Activated CD8-positive, alpha-beta memory T cell treated with anti-CD3 and anti-CD28 coated beads for 36 hours (primary cell): ENCODE measurements around the gene RPS19. TPM values are rescaled to one million over a fixed set of nuclear protein-coding genes. Genes with fewer than 3 reads are reported as not detected.

Experiments
- CTCF ChIA-PET: fragments of 350-600 bp; sonication (Branson Sonifier 250); formaldehyde crosslinking; loops from one replicate; lab custom pipeline; 2021; ENCODE audit warnings: antibody characterized with exemption; lab: Charles Lee
- POLR2A ChIA-PET: fragments of 350-600 bp; sonication (Branson Sonifier 250); formaldehyde crosslinking; loops from one replicate; lab custom pipeline; 2021; ENCODE audit warnings: antibody characterized with exemption; lab: Charles Lee
- total RNA-seq, 2 experiments: library from RNA; stranded (reverse); gene quantifications; one replicate each; pipeline ENCODE4 v1.2.3, GENCODE V29; 2021

Gene RPS19
- total RNA-seq, 2 experiments from 2014 or later, result 2,995 to 3,062 TPM

- ChIA-PET CTCF (interaction anchor here (0.9 to 6.0 kb wide), 8 partner anchors 10 to 85 kb away, joined by 4 to 36 read pairs (median 17); partner anchors contain the start of gene RPS19), POLR2A (interaction anchor here (0.6 to 6.7 kb wide), 8 partner anchors 9 to 79 kb away, joined by 4 to 62 read pairs (median 6); partner anchors contain the start of gene RPS19)
These were observed 11.7 kb downstream of the RPS19 start for GRCh38 chr19:41871573-41872383.

GRCh38 chr19:41872384-41872774 lies 12.3 kb downstream of the RPS19 start:
- ChIA-PET CTCF (interaction anchor here (0.7 to 6.0 kb wide), 14 partner anchors 8 to 85 kb away, joined by 3 to 36 read pairs (median 10); partner anchors contain the start of genes ARHGEF1 and RPS19), POLR2A (interaction anchor here (1.2 to 6.7 kb wide), 4 partner anchors 10 to 73 kb away, joined by 4 to 62 read pairs (median 18); partner anchors contain the start of gene RPS19)

GRCh38 chr19:41872775-41873647 lies 13.0 kb downstream of the RPS19 start:
- POLR2A ChIA-PET, result interaction anchor here (0.6 to 6.7 kb wide), 10 partner anchors 9 to 85 kb away, joined by 3 to 62 read pairs (median 4); partner anchors contain the start of gene RPS19
- CTCF ChIA-PET, result interaction anchor here (0.6 to 6.0 kb wide), 19 partner anchors 8 to 120 kb away, joined by 3 to 36 read pairs (median 8); partner anchors contain the start of genes ARHGEF1 and RPS19

GRCh38 chr19:41875973-41876372 lies 15.9 kb downstream of the RPS19 start:
- ChIA-PET POLR2A (interaction anchor here (0.6 to 1.1 kb wide), 7 partner anchors 8 to 153 kb away, joined by 3 to 14 read pairs (median 6); no protein-coding TSS in a partner anchor), CTCF (interaction anchor here (0.6 to 1.6 kb wide), 11 partner anchors 10 to 83 kb away, joined by 3 to 8 read pairs (median 3); partner anchors contain the start of genes RABAC1 and RPS19)

GRCh38 chr19:41876847-41877832 lies 17.1 kb downstream of the RPS19 start, which contains the start of gene CD79A:
Gene CD79A, plus strand, starts transcription at chr19:41877279. Its CDS starts 26 bp downstream, at chr19:41877305.
- ChIA-PET CTCF (interaction anchor here (1.0 to 1.6 kb wide), 5 partner anchors 10 to 80 kb away, joined by 3 to 8 read pairs (median 3); partner anchors contain the start of gene RPS19), POLR2A (interaction anchor here (0.5 to 1.1 kb wide), 3 partner anchors 11 to 14 kb away, joined by 3 to 14 read pairs (median 3); no protein-coding TSS in a partner anchor)

GRCh38 chr19:41877916-41878905 lies 18.2 kb downstream of the RPS19 start:
- POLR2A ChIA-PET, result no interaction called here

GRCh38 chr19:41879080-41879479 lies 19.0 kb downstream of the RPS19 start:
- ChIA-PET CTCF (no interaction called here), POLR2A (no interaction called here)

More at GRCh38 chr19:41877916-41878905, 18.2 kb downstream of the RPS19 start:
- CTCF ChIA-PET, result interaction anchor here (1.0 to 1.5 kb wide), 2 partner anchors 9 to 68 kb away, joined by 3 to 6 read pairs; no protein-coding TSS in a partner anchor

- ChIA-PET POLR2A (no interaction called here), CTCF (no interaction called here)
These were observed 19.7 kb downstream of the RPS19 start for GRCh38 chr19:41879670-41880328.

- POLR2A ChIA-PET, result no interaction called here
- CTCF ChIA-PET, result no interaction called here
These were observed 20.3 kb downstream of the RPS19 start for GRCh38 chr19:41880329-41880708.

- POLR2A ChIA-PET, result interaction anchor here (0.7 to 1.6 kb wide), 8 partner anchors 8 to 75 kb away, joined by 3 to 12 read pairs (median 5); partner anchors contain the start of gene RPS19
- CTCF ChIA-PET, result interaction anchor here (1.7 to 3.1 kb wide), 2 partner anchors 10 to 12 kb away, joined by 3 to 18 read pairs; no protein-coding TSS in a partner anchor
These were observed 22.8 kb downstream of the RPS19 start, which contains the start of gene ARHGEF1 for GRCh38 chr19:41882568-41883462. Gene ARHGEF1, plus strand, starts transcription at chr19:41883184. Its CDS starts 4,899 bp downstream, at chr19:41888083.

- POLR2A ChIA-PET, result interaction anchor here (0.7 to 1.7 kb wide), 8 partner anchors 8 to 75 kb away, joined by 3 to 12 read pairs (median 5); partner anchors contain the start of gene RPS19
- CTCF ChIA-PET, result interaction anchor here (1.3 to 3.1 kb wide), 3 partner anchors 10 to 25 kb away, joined by 3 to 18 read pairs (median 6); no protein-coding TSS in a partner anchor
These were observed 23.4 kb downstream of the RPS19 start for GRCh38 chr19:41883463-41883820.

- POLR2A ChIA-PET, result interaction anchor here (0.6 to 1.7 kb wide), 10 partner anchors 9 to 74 kb away, joined by 3 to 12 read pairs (median 4); partner anchors contain the start of gene RPS19
- CTCF ChIA-PET, result interaction anchor here (0.6 to 3.4 kb wide), 8 partner anchors 9 to 75 kb away, joined by 3 to 20 read pairs (median 3); partner anchors contain the start of gene RABAC1
These were observed 24.0 kb downstream of the RPS19 start for GRCh38 chr19:41883821-41884733.
